Measurements from ENCODE around the gene SIGLEC10.
"Not testable (repeated sequence)": the region's sequence is repeated elsewhere in the genome, so short reads cannot be mapped to it uniquely, and the experiment has no call there.

The SIGLEC10 gene, protein sequence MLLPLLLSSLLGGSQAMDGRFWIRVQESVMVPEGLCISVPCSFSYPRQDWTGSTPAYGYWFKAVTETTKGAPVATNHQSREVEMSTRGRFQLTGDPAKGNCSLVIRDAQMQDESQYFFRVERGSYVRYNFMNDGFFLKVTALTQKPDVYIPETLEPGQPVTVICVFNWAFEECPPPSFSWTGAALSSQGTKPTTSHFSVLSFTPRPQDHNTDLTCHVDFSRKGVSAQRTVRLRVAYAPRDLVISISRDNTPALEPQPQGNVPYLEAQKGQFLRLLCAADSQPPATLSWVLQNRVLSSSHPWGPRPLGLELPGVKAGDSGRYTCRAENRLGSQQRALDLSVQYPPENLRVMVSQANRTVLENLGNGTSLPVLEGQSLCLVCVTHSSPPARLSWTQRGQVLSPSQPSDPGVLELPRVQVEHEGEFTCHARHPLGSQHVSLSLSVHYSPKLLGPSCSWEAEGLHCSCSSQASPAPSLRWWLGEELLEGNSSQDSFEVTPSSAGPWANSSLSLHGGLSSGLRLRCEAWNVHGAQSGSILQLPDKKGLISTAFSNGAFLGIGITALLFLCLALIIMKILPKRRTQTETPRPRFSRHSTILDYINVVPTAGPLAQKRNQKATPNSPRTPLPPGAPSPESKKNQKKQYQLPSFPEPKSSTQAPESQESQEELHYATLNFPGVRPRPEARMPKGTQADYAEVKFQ

GRCh38 chr19:51417107-51417809, at the start of gene SIGLEC10:
Gene SIGLEC10, minus strand, starts transcription at chr19:51417642. Its CDS starts 61 bp downstream, at chr19:51417581.
- DNase-seq: no peak

DNA sequence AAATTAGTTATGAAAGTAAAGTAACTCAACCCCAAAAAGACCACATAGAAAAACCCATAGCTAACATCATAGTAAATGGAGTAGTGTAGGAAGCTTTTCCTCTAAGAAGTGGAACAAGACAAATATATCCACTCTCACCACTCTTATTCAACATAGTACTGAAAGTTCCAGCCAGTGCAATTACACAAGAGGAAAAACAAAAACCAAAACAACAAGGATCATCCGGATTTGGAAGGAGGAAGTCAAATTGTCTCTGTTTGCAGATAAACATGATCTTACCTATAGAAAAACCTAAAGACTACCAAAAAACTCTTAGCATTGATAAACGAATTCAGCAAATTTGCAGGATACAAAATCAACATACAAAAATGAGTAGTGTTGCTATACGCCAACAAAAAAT, 49.3 kb upstream of the SIGLEC10 start:
- DNase-seq: no peak

GRCh38 chr19:51463976-51464581, 46.6 kb upstream of the SIGLEC10 start:
- DNase-seq: not testable (repeated sequence)

DNA sequence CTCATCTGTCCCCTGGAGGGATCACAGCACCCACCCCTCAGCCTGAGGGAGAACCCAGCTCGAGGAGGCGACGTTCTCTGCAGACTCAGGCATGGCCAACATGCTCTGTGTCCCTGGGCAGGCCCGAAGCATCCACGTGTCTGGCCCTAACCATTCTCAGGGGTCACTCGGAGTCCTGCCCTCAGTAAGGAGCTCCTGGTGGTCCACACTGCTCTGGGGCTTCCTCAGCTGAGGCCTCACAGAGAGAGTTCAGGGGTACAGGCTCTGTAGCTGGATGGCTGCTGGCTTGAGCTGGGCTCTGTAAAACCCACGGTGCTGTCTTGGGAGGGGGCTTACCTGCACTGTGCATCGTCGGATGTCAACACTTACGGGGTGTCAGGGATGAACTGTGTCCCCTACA, 45.2 kb upstream of the SIGLEC10 start:
- DNase-seq: no peak

DNA sequence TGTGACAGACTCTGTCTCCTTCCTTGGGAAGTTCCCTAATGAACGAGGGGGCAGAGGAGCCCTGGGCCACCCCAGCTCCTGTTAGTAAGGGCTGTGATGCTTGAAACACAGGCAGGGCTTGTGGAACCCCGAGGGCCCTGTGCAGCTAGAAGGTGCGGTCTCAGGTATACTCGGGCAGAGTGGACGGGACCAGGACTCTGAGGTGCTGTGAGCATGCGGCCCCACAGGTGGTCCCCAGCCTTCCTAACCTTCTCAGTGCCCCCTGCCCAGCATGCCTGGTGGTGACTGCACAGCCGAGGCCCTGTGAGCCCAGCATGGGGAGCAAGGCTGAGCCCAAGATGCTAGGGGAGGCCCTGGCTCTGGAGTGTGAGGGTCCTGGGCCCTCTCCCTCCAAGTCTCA, 44.8 kb upstream of the SIGLEC10 start:
- DNase-seq: no peak

- no peak for DNase-seq
Measured at GRCh38 chr19:51461723-51462161, 44.3 kb upstream of the SIGLEC10 start.

GRCh38 chr19:51460164-51460992, 42.9 kb upstream of the SIGLEC10 start:
- DNase-seq: no peak

- DNase-seq: no peak
Measured at GRCh38 chr19:51458899-51459505, 41.6 kb upstream of the SIGLEC10 start.

DNA sequence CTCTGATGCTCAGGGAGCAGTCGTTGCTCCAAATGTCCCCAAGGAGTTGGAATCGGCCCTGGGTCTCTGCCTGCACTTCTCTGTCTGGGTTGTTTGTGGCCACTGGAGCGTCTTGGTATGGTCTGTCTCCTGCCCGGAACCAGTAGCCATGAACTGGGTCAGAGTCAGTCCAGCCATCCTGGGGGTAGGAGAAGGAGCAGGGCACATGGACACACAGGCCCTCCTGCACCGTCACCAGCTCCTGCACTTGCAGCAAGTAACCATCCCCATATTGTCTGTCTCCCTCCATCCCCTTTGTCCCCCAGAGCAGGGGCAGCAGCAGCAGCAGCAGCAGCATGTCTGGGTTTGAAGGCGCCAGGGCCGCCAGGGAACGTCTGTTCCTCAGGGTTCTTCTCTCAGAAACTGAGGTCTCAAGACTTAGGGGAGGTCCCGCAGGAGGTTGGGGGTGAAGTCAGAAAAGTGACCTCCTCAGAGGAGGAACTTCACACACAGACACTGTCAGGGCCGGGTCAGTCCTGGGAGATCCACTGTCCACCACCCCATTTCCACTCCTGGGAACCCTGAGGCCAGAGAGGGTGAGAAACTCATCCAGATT, 40.7 kb upstream of the SIGLEC10 start, which contains the start of gene SIGLEC8:
TSS of gene SIGLEC8 (minus strand) at position 404 of the 595 bp plus-strand sequence. CDS start at position 337, 67 bp downstream.
- no peak for DNase-seq

- no peak for DNase-seq
Measured at GRCh38 chr19:51457351-51458013, 40.0 kb upstream of the SIGLEC10 start.

DNA sequence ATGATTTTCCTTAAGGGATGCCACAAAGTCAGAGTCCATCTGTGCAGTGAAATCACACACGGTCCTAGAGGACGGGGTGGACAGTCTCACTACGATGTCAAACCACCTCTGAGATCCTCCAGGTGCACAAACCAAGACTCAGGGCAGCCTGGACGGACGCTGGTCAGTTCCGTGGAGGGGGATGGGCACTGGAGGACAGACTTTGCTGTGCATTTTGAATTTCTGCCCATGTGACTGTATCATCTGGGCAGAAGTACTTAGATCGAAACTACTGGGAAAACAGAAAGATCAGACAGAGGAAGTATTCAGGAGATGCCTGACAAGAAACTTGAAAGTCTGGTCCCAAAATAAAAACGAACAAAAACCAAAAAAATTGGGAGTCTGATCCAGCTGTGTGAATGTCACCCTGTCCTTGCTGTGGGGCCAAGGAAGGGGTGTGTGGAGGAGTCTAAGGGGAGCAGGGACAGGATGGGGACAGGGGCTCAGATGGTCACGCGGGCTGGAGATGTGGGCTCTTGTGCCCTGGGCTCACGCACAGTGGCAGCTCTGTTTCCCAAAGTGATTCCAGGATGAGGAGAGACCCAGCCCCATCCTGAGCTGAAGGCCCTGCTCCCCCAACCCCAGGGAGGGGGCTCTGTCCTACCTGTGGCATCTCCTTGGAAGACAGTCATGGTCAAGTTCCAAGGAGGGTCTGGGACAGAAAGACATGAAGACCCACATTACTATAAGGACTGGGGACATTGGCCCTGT, 39.3 kb upstream of the SIGLEC10 start:
- DNase-seq: no peak

GRCh38 chr19:51450730-51451307, 33.4 kb upstream of the SIGLEC10 start:
- DNase-seq: no peak

DNA sequence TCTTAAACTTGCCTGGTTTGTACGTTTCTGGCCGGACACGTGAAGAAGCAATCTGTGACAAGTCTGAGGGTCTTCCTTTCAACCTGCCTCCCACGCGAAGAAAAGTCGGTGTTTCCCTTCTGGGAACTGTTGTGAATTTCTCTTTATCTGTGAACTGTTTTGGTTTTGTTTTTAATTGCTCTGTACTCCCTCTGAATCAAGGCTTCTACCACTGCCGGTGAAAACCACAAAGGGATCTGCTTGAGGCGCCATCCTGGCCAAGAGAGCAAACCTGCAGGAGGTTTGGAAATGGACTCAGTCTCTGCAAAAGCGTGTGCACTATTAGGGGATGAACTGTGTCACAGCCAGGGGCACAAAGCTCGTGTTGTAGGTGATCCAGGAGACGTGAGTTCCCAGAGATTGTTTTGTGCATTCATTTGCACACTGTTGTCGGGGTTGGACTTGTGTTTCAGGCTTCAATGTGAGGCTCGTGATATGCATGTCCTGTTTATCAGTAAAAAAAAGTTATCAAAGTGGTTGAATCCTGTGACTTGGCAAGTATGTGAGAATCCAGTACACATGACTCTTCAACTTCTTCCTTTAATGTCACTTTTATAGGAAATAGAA, 31.1 kb upstream of the SIGLEC10 start:
- peak; percentile 3 for DNase-seq

DNA sequence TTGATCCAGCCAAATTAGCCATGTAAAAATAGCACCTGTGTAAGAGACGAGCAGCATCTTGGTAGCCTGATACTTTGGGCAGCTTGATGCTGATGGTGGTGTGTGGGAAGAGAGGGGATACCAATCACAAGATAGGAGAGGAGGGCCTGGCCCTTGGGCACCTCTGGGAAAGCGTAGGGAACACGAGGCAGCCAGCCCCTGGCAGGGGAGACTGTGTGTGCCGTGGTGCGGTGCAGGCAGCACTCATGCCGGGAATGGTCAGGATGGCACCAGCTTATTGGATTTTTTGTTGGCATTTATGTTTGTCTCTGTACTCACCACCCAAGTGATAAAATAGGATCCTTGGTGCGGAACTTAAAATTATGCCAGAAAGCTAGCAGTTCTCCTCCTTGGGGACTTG, 30.6 kb upstream of the SIGLEC10 start:
- DNase-seq: no peak

- DNase-seq: not testable (repeated sequence)
Measured at GRCh38 chr19:51447510-51447909, 30.1 kb upstream of the SIGLEC10 start.

GRCh38 chr19:51441410-51442390, 24.3 kb upstream of the SIGLEC10 start:
- peak; percentile 87 for DNase-seq

- DNase-seq: peak; percentile 5
Measured at GRCh38 chr19:51440846-51441409, 23.5 kb upstream of the SIGLEC10 start.
